Measurements from ENCODE around the gene ATP8A2. TPM values are rescaled to one million over a fixed set of nuclear protein-coding genes. Genes with fewer than 3 reads are reported as not detected.
"Not testable (repeated sequence)": the region's sequence is repeated elsewhere in the genome, so short reads cannot be mapped to it uniquely, and the experiment has no call there.

The ATP8A2 gene
- total RNA-seq, 5 donors from 2014 or later (not counting 1 experiment from before 2014, with no cell fraction given), result 0.39 to 0.85 (median 0.73) TPM

DNA sequence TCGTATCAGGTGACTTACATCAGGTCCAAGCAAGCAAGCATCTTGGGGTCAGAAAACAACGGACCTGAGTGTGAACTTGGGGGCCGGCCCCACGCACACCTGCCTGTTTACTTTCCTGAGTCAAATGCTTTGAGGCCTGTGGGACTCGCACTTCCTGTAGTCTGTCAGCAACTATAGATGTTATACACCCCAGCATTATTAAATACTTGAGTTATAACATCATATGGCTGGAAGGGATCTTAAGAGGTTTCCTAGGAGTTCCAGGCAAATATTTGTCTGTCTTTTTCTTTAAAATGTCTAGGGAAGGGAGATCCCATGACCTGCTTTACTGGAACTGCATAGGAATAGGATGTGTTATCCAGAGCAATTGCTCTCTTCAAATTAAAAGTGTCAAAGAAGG lies 399.4 kb downstream of the ATP8A2 start:
- H3K9me3 ChIP-seq, result no peaks in the 10 kb centered on the region
- H3K4me1 Mint-ChIP-seq, result peaks cover 10 to 16% (median 11%) of the 10 kb centered on the region in 3 donors
- peaks cover 3 to 6% of the 10 kb centered on the region in 2 experiments for H3K4me1 ChIP-seq (ENCODE audit: control insufficient read depth in 1 of 2, extremely low read depth in 1 of 2, insufficient read depth in 2 of 2, low read length in 2 of 2)
- no peak overlapping the region for H3K4me3 ChIP-seq (ENCODE audit: control insufficient read depth in 1 of 2, extremely low read depth in 1 of 2, low read length in 1 of 2)
- H3K9me3 Mint-ChIP-seq, result peaks cover 0 to 4% (median 2%) of the 10 kb centered on the region in 3 donors
- peak in 1 of 35 experiments; percentile 4 for DNase-seq
- WGBS (ENCODE audit: insufficient coverage), result 36% methylated on average over 3 of the region's 5 CpGs
- H3K27me3 ChIP-seq (replicated peaks in 1 of 2; ENCODE audit: control insufficient read depth in 2 of 2, extremely low read depth in 1 of 2, insufficient read depth in 2 of 2, low read length in 1 of 2), result no peaks in the 10 kb centered on the region
- ATAC-seq (replicated peaks in 1 of 4), result peak in 1 of 4 experiments; percentile 46
- H3K27ac Mint-ChIP-seq, result peak overlapping the region in 1 of 2 donors; percentile 32
- no peaks in the 10 kb centered on the region for H3K27me3 Mint-ChIP-seq
- no peaks in the 10 kb centered on the region for H3K36me3 Mint-ChIP-seq
- ChIA-PET POLR2A (no interaction called here), CTCF (no interaction called here)
- H3K27ac ChIP-seq (ENCODE audit: low read length), result no peak overlapping the region
- H3K36me3 ChIP-seq (ENCODE audit: control insufficient read depth in 2 of 2, extremely low read depth in 1 of 2, insufficient read depth in 1 of 2, low read length in 1 of 2), result no peaks in the 10 kb centered on the region
- H3K4me3 Mint-ChIP-seq, result no peak overlapping the region

DNA sequence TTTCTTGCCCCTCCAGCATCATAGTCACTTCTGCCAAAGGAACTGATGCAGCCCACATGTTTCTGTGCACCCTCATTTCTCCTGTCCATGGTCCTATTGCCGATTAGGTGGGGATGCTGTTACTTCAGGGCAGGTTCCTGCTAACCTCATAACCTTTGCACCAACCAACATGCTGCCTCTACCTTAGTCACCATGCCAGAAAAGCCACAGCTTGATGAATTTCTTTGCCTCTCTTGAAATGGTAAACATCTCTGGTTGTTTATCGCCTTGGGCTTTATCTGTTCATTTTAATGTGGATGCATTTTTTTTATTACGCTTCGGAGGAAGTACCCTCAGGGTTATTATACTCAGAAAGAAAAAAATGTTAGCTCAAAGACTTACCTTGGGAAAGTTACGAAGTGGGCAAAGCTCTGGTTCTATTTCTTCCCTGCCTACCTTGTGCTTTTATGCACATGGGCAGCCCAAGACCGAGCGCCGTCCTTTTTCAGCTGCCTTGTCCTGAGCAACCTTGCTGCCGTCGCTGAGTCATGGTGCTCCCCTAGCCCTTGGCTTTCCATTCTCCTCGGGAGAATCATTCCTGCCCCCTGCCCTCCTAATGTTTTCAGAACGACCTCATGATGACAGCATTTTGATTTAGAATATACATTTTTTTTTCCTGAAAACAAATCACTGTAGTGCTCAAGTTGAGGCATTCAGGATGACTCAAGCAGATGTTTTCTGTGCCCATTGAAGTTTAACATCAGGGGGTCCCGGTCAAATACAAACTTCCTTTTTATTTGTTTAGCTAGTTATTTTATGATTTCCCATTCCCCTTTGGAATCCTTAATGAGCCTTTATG lies 400.1 kb downstream of the ATP8A2 start:
- H3K27me3 ChIP-seq (replicated peaks in 1 of 2; ENCODE audit: control insufficient read depth in 2 of 2, extremely low read depth in 1 of 2, insufficient read depth in 2 of 2, low read length in 1 of 2), result no peaks in the 10 kb centered on the region
- no peak overlapping the region for H3K27ac Mint-ChIP-seq
- H3K27me3 Mint-ChIP-seq, result no peaks in the 10 kb centered on the region
- peaks cover 3 to 6% of the 10 kb centered on the region in 2 experiments for H3K4me1 ChIP-seq (ENCODE audit: control insufficient read depth in 1 of 2, extremely low read depth in 1 of 2, insufficient read depth in 2 of 2, low read length in 2 of 2)
- CTCF ChIA-PET, result interaction anchor here (0.6 to 0.7 kb wide), 2 partner anchors 129 to 712 kb away, joined by 3 to 4 read pairs; no protein-coding TSS in a partner anchor
- no peaks in the 10 kb centered on the region for H3K36me3 ChIP-seq (ENCODE audit: control insufficient read depth in 2 of 2, extremely low read depth in 1 of 2, insufficient read depth in 1 of 2, low read length in 1 of 2)
- no peak overlapping the region for H3K4me3 Mint-ChIP-seq
- DNase-seq (no peak), ATAC-seq (replicated peaks in 1 of 4) (no peak)
- H3K9me3 Mint-ChIP-seq, result no peaks in the 10 kb centered on the region
- no peak overlapping the region for H3K27ac ChIP-seq (ENCODE audit: low read length)
- POLR2A ChIA-PET, result interaction anchor here in 1 of 2 donors (0.6 kb wide), 1 partner anchor 9 kb away, joined by 3 read pairs; no protein-coding TSS in a partner anchor
- no peak overlapping the region for H3K4me3 ChIP-seq (ENCODE audit: control insufficient read depth in 1 of 2, extremely low read depth in 1 of 2, low read length in 1 of 2)
- H3K9me3 ChIP-seq, result no peaks in the 10 kb centered on the region
- H3K36me3 Mint-ChIP-seq, result no peaks in the 10 kb centered on the region
- 91% methylated on average over 9 of the region's 13 CpGs for WGBS (ENCODE audit: insufficient coverage)
- H3K4me1 Mint-ChIP-seq, result peaks cover 10 to 16% (median 11%) of the 10 kb centered on the region in 3 donors

DNA sequence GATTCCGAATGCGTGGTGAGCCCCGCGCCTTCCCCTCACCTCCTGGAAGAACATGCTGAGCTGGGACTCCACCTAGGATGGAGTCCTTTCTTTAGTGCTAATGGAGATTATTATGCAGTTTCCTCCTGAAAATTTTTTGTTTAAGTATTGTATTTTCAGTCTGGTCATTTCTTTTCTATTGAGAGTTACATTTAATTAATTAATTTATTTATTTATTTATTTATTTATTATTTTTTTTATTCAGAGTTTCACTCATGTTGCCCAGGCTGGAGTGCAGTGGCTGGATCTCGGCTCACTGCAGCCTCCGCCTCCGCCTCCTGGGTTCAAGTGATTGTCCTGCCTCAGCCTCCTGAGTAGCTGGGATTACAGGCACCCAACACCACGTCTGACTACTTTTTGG lies 400.8 kb downstream of the ATP8A2 start:
- DNase-seq, result not testable (repeated sequence)
- CTCF ChIA-PET, result interaction anchor here (0.6 to 0.7 kb wide), 2 partner anchors 128 to 711 kb away, joined by 3 to 4 read pairs; no protein-coding TSS in a partner anchor

DNA sequence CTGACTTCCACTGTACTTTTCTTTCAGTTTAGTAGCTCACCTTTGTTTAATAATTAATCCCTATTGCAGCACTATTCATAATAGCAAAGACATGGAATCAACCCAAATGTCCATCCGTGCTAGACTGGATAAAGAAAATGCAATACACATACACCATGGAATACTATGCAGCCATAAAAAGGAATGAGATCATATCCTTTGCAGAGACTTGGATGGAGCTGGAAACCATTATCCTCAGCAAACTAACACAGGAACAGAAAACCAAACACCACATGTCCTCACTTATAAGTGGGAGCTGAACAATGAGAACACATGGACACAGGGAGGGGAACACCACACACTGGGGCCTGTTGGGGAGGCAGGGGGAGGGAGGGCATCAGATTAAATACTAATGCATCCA lies 402.3 kb downstream of the ATP8A2 start:
- H3K36me3 ChIP-seq (ENCODE audit: control insufficient read depth in 2 of 2, extremely low read depth in 1 of 2, insufficient read depth in 1 of 2, low read length in 1 of 2); ATAC-seq (replicated peaks in 1 of 4); H3K27me3 ChIP-seq (replicated peaks in 1 of 2; ENCODE audit: control insufficient read depth in 2 of 2, extremely low read depth in 1 of 2, insufficient read depth in 2 of 2, low read length in 1 of 2); CTCF ChIA-PET; DNase-seq; H3K4me3 ChIP-seq (ENCODE audit: control insufficient read depth in 1 of 2, extremely low read depth in 1 of 2, low read length in 1 of 2); H3K4me3 Mint-ChIP-seq; H3K27ac Mint-ChIP-seq; H3K4me1 ChIP-seq (ENCODE audit: control insufficient read depth in 1 of 2, extremely low read depth in 1 of 2, insufficient read depth in 2 of 2, low read length in 2 of 2); H3K27me3 Mint-ChIP-seq; H3K9me3 Mint-ChIP-seq; POLR2A ChIA-PET; H3K9me3 ChIP-seq; H3K36me3 Mint-ChIP-seq; H3K27ac ChIP-seq (ENCODE audit: low read length): not testable (repeated sequence)
- WGBS (ENCODE audit: insufficient coverage), result 80% methylated on average over 1 of the region's 1 CpG
- H3K4me1 Mint-ChIP-seq, result peaks cover 10 to 16% (median 11%) of the 10 kb centered on the region in 3 donors

More for the DNA sequence above, 400.8 kb downstream of the ATP8A2 start:
- not testable (repeated sequence) for H3K27ac Mint-ChIP-seq; H3K4me3 ChIP-seq (ENCODE audit: control insufficient read depth in 1 of 2, extremely low read depth in 1 of 2, low read length in 1 of 2); H3K4me3 Mint-ChIP-seq; H3K4me1 ChIP-seq (ENCODE audit: control insufficient read depth in 1 of 2, extremely low read depth in 1 of 2, insufficient read depth in 2 of 2, low read length in 2 of 2); H3K27me3 ChIP-seq (replicated peaks in 1 of 2; ENCODE audit: control insufficient read depth in 2 of 2, extremely low read depth in 1 of 2, insufficient read depth in 2 of 2, low read length in 1 of 2); ATAC-seq (replicated peaks in 1 of 4); H3K36me3 ChIP-seq (ENCODE audit: control insufficient read depth in 2 of 2, extremely low read depth in 1 of 2, insufficient read depth in 1 of 2, low read length in 1 of 2); H3K9me3 Mint-ChIP-seq; H3K9me3 ChIP-seq; H3K27ac ChIP-seq (ENCODE audit: low read length); H3K36me3 Mint-ChIP-seq; H3K27me3 Mint-ChIP-seq
- POLR2A ChIA-PET, result interaction anchor here in 1 of 2 donors (0.6 kb wide), 1 partner anchor 10 kb away, joined by 3 read pairs; no protein-coding TSS in a partner anchor
- WGBS (ENCODE audit: insufficient coverage), result 94% methylated on average over 4 of the region's 8 CpGs
- peaks cover 10 to 16% (median 11%) of the 10 kb centered on the region in 3 donors for H3K4me1 Mint-ChIP-seq

DNA sequence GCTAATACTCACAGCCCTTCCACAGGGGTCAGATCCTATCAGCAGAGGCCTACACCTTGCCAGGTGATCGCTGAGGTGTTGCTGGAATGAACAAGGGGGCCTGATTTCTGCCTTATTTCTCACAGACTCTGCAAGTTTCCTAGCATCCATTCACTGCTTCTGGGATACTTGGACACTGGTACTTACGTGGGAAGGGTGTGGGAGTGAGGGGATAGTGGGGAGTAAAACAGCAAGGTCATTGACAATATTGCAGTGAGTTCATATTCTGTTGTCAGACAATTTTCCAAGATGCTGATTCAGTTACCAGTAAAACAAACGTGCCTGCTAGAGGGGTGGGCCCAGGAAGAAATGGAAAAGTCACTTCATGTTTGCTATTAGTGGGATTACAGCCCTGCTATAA lies 403.5 kb downstream of the ATP8A2 start:
- no peaks in the 10 kb centered on the region for H3K36me3 Mint-ChIP-seq
- no peak overlapping the region for H3K27ac Mint-ChIP-seq
- H3K4me1 ChIP-seq (ENCODE audit: control insufficient read depth in 1 of 2, extremely low read depth in 1 of 2, insufficient read depth in 2 of 2, low read length in 2 of 2), result peaks cover 3 to 6% of the 10 kb centered on the region in 2 experiments
- ChIA-PET CTCF (no interaction called here), POLR2A (no interaction called here)
- no peaks in the 10 kb centered on the region for H3K9me3 Mint-ChIP-seq
- H3K4me3 ChIP-seq (ENCODE audit: control insufficient read depth in 1 of 2, extremely low read depth in 1 of 2, low read length in 1 of 2), result no peak overlapping the region
- H3K9me3 ChIP-seq, result no peaks in the 10 kb centered on the region
- WGBS (ENCODE audit: insufficient coverage), result 33% methylated on average over 2 of the region's 3 CpGs
- H3K36me3 ChIP-seq (ENCODE audit: control insufficient read depth in 2 of 2, extremely low read depth in 1 of 2, insufficient read depth in 1 of 2, low read length in 1 of 2), result no peaks in the 10 kb centered on the region
- no peak overlapping the region for H3K27ac ChIP-seq (ENCODE audit: low read length)
- peaks cover 10 to 14% (median 10%) of the 10 kb centered on the region in 3 donors for H3K4me1 Mint-ChIP-seq
- peaks cover 2 to 4% of the 10 kb centered on the region in 2 donors for H3K27me3 Mint-ChIP-seq
- H3K27me3 ChIP-seq (replicated peaks in 1 of 2; ENCODE audit: control insufficient read depth in 2 of 2, extremely low read depth in 1 of 2, insufficient read depth in 2 of 2, low read length in 1 of 2), result no peaks in the 10 kb centered on the region
- ATAC-seq (replicated peaks in 1 of 4) (no peak), DNase-seq (no peak)
- no peak overlapping the region for H3K4me3 Mint-ChIP-seq

GRCh38 chr13:25775986-25776385 lies 404.2 kb downstream of the ATP8A2 start:
- ChIA-PET POLR2A (no interaction called here), CTCF (no interaction called here)
- DNase-seq (no peak), ATAC-seq (replicated peaks in 1 of 4) (no peak)
- no peaks in the 10 kb centered on the region for H3K36me3 Mint-ChIP-seq
- Histone ChIP-seq H3K27me3 (replicated peaks in 1 of 2; ENCODE audit: control insufficient read depth in 2 of 2, extremely low read depth in 1 of 2, insufficient read depth in 2 of 2, low read length in 1 of 2) (no peaks in the 10 kb centered on the region), H3K36me3 (ENCODE audit: control insufficient read depth in 2 of 2, extremely low read depth in 1 of 2, insufficient read depth in 1 of 2, low read length in 1 of 2) (no peaks in the 10 kb centered on the region), H3K4me3 (ENCODE audit: control insufficient read depth in 1 of 2, extremely low read depth in 1 of 2, low read length in 1 of 2) (no peak overlapping the region), H3K27ac (ENCODE audit: low read length) (no peak overlapping the region), H3K9me3 (no peaks in the 10 kb centered on the region), H3K4me1 (ENCODE audit: control insufficient read depth in 1 of 2, extremely low read depth in 1 of 2, insufficient read depth in 2 of 2, low read length in 2 of 2) (peaks cover 2 to 3% of the 10 kb centered on the region in 2 experiments)
- H3K27ac Mint-ChIP-seq, result no peak overlapping the region
- H3K4me3 Mint-ChIP-seq, result no peak overlapping the region
- H3K4me1 Mint-ChIP-seq, result peaks cover 6 to 8% (median 8%) of the 10 kb centered on the region in 3 donors
- H3K27me3 Mint-ChIP-seq, result peaks cover 2 to 4% of the 10 kb centered on the region in 2 donors
- no peaks in the 10 kb centered on the region for H3K9me3 Mint-ChIP-seq
- WGBS (ENCODE audit: insufficient coverage), result 78% methylated on average over 4 of the region's 4 CpGs
